ENCODE measurements around the gene RXFP1. TPM values are rescaled to one million over a fixed set of nuclear protein-coding genes. Genes with fewer than 3 reads are reported as not detected.
A peak's percentile ranks its signal among the peaks of the same experiment; 100 is the strongest.

The RXFP1 gene
- 0.11 TPM for polyA plus RNA-seq (2013, experiment 1 of 2; ENCODE audit: insufficient read length)
- polyA plus RNA-seq (2013, experiment 2 of 2; ENCODE audit: insufficient read length) = 0.14 TPM

GRCh38 chr4:158521484-158522088 lies at the start of gene RXFP1:
RXFP1 (plus strand) TSS chr4:158521882; CDS start chr4:158521977, 95 bp downstream.
- no peak for DNase-seq

- no peak for DNase-seq
These were observed 39.9 kb upstream of the RXFP1 start for GRCh38 chr4:158481811-158482210.

GRCh38 chr4:158484173-158484885 lies 37.4 kb upstream of the RXFP1 start:
- no peak for DNase-seq

- DNase-seq = no peak
These were observed 31.1 kb upstream of the RXFP1 start for GRCh38 chr4:158490629-158491028.

- no peak for DNase-seq
These were observed 29.3 kb upstream of the RXFP1 start for GRCh38 chr4:158492391-158492790.

GRCh38 chr4:158496030-158496741 lies 25.5 kb upstream of the RXFP1 start:
- no peak for DNase-seq

- DNase-seq = no peak
These were observed 21.6 kb upstream of the RXFP1 start for GRCh38 chr4:158500054-158500453.

- no peak for DNase-seq
These were observed 8.4 kb upstream of the RXFP1 start for GRCh38 chr4:158513256-158513655.

- no peak for DNase-seq
These were observed 2.5 kb upstream of the RXFP1 start for GRCh38 chr4:158519226-158519625.

GRCh38 chr4:158523990-158524535 lies 2.4 kb downstream of the RXFP1 start:
- no peak for DNase-seq

GRCh38 chr4:158527516-158527915 lies 5.8 kb downstream of the RXFP1 start:
- no peak for DNase-seq

- no peak for DNase-seq
These were observed 7.8 kb downstream of the RXFP1 start for GRCh38 chr4:158529505-158529904.

- peak; percentile 15 for DNase-seq
These were observed 8.7 kb downstream of the RXFP1 start for GRCh38 chr4:158530381-158530780.

- no peak for DNase-seq
These were observed 9.2 kb downstream of the RXFP1 start for GRCh38 chr4:158530898-158531297.

- no peak for DNase-seq
These were observed 11.0 kb downstream of the RXFP1 start for GRCh38 chr4:158532556-158533231.

GRCh38 chr4:158534727-158535126 lies 13.0 kb downstream of the RXFP1 start:
- DNase-seq = no peak

- peak; percentile 91 for DNase-seq
These were observed 13.5 kb downstream of the RXFP1 start for GRCh38 chr4:158535130-158535614.

GRCh38 chr4:158536833-158537232 lies 15.2 kb downstream of the RXFP1 start:
- DNase-seq = no peak

GRCh38 chr4:158538176-158538575 lies 16.5 kb downstream of the RXFP1 start:
- DNase-seq = peak; percentile 82

- DNase-seq = no peak
These were observed 17.2 kb downstream of the RXFP1 start for GRCh38 chr4:158538911-158539310.

GRCh38 chr4:158540125-158540907 lies 18.6 kb downstream of the RXFP1 start:
- DNase-seq = no peak

- DNase-seq = no peak
These were observed 19.8 kb downstream of the RXFP1 start for GRCh38 chr4:158541506-158541905.

All from fibroblast of skin of scalp (primary cell).